Measurements from ENCODE around the gene CRBN.

DNA sequence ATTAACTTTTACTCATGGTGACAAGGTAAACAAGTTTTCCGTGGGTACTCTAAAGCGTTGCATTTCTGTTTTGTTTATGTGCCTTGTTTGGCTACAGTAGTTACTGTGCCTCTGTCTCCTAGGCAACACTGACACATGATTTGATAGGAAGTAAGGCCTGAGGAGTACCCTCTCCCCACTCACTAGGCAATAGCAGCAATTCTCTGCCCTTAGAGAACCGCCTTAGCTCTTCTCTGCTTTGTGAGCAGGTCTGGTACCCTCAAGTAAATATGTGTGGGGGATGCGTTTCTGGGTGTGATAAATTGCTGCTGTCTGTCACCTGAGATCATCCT is 69.2 kb downstream of the CRBN start, which contains the start of gene IL5RA:
- no peak for TF ChIP-seq EZH2 (IDR thresholded peaks at IDR 0.05; ENCODE audit: low read depth)
- TF ChIP-seq, protein P1, sequence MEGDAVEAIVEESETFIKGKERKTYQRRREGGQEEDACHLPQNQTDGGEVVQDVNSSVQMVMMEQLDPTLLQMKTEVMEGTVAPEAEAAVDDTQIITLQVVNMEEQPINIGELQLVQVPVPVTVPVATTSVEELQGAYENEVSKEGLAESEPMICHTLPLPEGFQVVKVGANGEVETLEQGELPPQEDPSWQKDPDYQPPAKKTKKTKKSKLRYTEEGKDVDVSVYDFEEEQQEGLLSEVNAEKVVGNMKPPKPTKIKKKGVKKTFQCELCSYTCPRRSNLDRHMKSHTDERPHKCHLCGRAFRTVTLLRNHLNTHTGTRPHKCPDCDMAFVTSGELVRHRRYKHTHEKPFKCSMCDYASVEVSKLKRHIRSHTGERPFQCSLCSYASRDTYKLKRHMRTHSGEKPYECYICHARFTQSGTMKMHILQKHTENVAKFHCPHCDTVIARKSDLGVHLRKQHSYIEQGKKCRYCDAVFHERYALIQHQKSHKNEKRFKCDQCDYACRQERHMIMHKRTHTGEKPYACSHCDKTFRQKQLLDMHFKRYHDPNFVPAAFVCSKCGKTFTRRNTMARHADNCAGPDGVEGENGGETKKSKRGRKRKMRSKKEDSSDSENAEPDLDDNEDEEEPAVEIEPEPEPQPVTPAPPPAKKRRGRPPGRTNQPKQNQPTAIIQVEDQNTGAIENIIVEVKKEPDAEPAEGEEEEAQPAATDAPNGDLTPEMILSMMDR (conservative IDR thresholded peaks at IDR 0.05) = no peak
